ENCODE results near the gene ARHGEF7. TPM values are rescaled to one million over a fixed set of nuclear protein-coding genes. Genes with fewer than 3 reads are reported as not detected.
A peak's percentile ranks its signal among the peaks of the same experiment; 100 is the strongest.

Gene ARHGEF7
- total RNA-seq, 3 donors from 2014 or later (not counting 1 experiment from before 2014, with no cell fraction given) = 99.9 to 135 (median 105) TPM

DNA sequence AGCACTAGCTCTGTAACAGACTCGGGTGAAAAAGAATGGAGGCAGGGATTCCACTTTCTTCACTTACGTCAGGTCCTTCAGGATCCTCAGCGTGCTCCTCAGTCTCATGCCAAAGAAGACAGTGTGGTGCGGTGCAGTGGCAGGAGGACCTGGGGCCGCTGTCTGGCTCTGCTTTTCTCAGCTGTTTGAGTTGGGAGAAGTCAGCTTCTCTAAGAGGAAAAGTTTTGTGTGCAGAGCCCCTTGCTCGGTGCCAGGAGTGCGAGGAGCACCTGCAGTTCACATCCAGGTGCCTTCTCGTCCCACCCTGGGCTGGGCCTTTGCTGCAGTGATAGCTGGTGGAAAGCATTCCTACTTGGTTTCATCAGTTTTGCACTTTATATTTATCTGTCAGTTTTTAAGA, 127.5 kb downstream of the ARHGEF7 start:
- H3K27me3 ChIP-seq (ENCODE audit: control insufficient read depth, insufficient read depth, low read length) = no peaks in the 10 kb centered on the region
- Mint-ChIP-seq H3K4me3 (no peak overlapping the region), H3K9me3 (no peaks in the 10 kb centered on the region), H3K4me1 (peaks cover 26 to 29% of the 10 kb centered on the region in 2 donors), H3K27me3 (ENCODE audit: low read depth in 2 of 2) (no peaks in the 10 kb centered on the region), H3K27ac (no peak overlapping the region), H3K36me3 (peaks cover 13% of the 10 kb centered on the region)
- 97% methylated on average over 8 of the region's 8 CpGs for WGBS (ENCODE audit: insufficient coverage)
- no peak overlapping the region for H3K4me3 ChIP-seq (ENCODE audit: low read length)
- no peaks in the 10 kb centered on the region for H3K9me3 ChIP-seq (ENCODE audit: control insufficient read depth, insufficient read depth, low read length)
- no peaks in the 10 kb centered on the region for H3K4me1 ChIP-seq (ENCODE audit: control insufficient read depth, insufficient read depth, low read length)
- H3K27ac ChIP-seq (ENCODE audit: low read length) = no peak overlapping the region
- ATAC-seq (no peak), DNase-seq (no peak)
- intact Hi-C loops (cut with micrococcal nuclease) = no loop called here
- TF ChIP-seq CTCF (IDR thresholded peaks at IDR 0.05) = no peak
- H3K36me3 ChIP-seq (ENCODE audit: control insufficient read depth, insufficient read depth, low read length) = peaks cover 30% of the 10 kb centered on the region

DNA sequence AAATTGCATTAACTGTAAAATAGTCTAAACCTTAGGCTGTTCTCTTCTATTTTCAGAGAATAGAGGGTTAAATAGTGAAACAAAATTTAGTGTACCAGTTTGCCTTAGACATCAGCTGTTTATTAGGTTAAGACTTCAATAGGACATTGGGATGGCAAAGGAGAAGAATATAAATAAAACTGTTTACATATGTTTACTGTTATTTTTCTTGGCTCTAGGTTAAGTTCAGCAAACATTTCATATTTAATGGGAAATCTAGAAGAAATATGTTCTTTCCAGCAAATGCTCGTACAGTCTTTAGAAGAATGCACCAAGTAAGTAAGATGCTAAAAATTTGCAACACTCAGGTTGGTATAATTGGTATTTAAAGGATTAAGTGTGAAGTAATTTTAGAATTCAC, 128.9 kb downstream of the ARHGEF7 start:
- H3K9me3 Mint-ChIP-seq = no peaks in the 10 kb centered on the region
- no peak for TF ChIP-seq CTCF (IDR thresholded peaks at IDR 0.05)
- peaks cover 25% of the 10 kb centered on the region for H3K36me3 Mint-ChIP-seq
- Histone ChIP-seq H3K36me3 (ENCODE audit: control insufficient read depth, insufficient read depth, low read length) (peaks cover 38% of the 10 kb centered on the region), H3K4me3 (ENCODE audit: low read length) (no peak overlapping the region), H3K4me1 (ENCODE audit: control insufficient read depth, insufficient read depth, low read length) (no peaks in the 10 kb centered on the region), H3K27me3 (ENCODE audit: control insufficient read depth, insufficient read depth, low read length) (no peaks in the 10 kb centered on the region), H3K27ac (ENCODE audit: low read length) (no peak overlapping the region), H3K9me3 (ENCODE audit: control insufficient read depth, insufficient read depth, low read length) (no peaks in the 10 kb centered on the region)
- H3K27me3 Mint-ChIP-seq (ENCODE audit: low read depth in 2 of 2) = no peaks in the 10 kb centered on the region
- H3K27ac Mint-ChIP-seq = peak overlapping the region in 1 of 2 donors; percentile 53
- ATAC-seq (no peak), DNase-seq (no peak)
- intact Hi-C loops (cut with micrococcal nuclease) = no loop called here
- 100% methylated on average over 1 of the region's 1 CpG for WGBS (ENCODE audit: insufficient coverage)
- no peak overlapping the region for H3K4me3 Mint-ChIP-seq
- peaks cover 14 to 16% of the 10 kb centered on the region in 2 donors for H3K4me1 Mint-ChIP-seq

DNA sequence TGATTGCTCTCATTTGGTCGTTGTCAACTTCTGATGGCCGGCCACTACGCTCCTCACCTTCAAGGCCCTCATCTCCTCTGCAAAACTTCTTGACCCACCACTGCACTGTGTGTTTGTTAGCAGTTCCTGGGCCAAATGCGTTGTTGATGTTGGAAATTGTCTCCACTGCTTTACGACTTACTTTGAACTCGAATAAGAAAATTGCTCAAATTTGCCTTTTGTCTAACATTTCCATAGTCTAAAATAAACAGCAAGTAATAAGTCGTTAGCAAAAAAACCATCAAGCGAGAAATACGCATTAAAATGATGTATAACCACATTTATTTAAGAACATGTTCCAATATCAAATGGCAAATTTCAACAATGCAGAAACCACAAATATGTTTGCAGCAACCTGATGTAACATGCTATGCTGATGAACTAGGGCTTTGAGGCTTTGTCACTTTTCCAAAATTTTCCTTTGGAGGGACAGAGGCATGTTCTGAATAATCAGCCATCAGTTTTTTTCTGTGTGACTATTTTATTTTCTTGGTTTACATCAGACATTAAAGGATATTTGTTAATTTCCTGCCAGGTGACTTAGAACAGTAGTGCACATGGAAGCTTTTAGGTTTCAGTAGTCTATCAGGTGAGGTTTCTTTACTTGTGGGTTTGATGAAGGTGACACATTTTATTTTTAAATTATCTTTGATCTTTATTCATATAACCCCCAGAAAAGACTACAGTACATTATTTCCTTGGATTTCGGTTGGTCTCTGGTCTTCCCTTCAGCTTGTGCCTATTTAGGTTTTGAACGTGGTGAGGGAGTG, 130.7 kb downstream of the ARHGEF7 start:
- Mint-ChIP-seq H3K4me1 (peaks cover 15 to 17% of the 10 kb centered on the region in 2 donors), H3K27me3 (ENCODE audit: low read depth in 2 of 2) (no peaks in the 10 kb centered on the region), H3K27ac (no peak overlapping the region), H3K36me3 (peaks cover 25% of the 10 kb centered on the region), H3K4me3 (no peak overlapping the region), H3K9me3 (no peaks in the 10 kb centered on the region)
- 92% methylated on average over 11 of the region's 11 CpGs for WGBS (ENCODE audit: insufficient coverage)
- no peak for TF ChIP-seq CTCF (IDR thresholded peaks at IDR 0.05)
- Histone ChIP-seq H3K27ac (ENCODE audit: low read length) (no peak overlapping the region), H3K36me3 (ENCODE audit: control insufficient read depth, insufficient read depth, low read length) (peaks cover 43% of the 10 kb centered on the region), H3K27me3 (ENCODE audit: control insufficient read depth, insufficient read depth, low read length) (no peaks in the 10 kb centered on the region), H3K4me3 (ENCODE audit: low read length) (no peak overlapping the region), H3K9me3 (ENCODE audit: control insufficient read depth, insufficient read depth, low read length) (no peaks in the 10 kb centered on the region), H3K4me1 (ENCODE audit: control insufficient read depth, insufficient read depth, low read length) (no peaks in the 10 kb centered on the region)
- DNase-seq = no peak
- no peak for ATAC-seq
- intact Hi-C loops (cut with micrococcal nuclease) = no loop called here

- no peaks in the 10 kb centered on the region for H3K27me3 Mint-ChIP-seq (ENCODE audit: low read depth in 2 of 2)
- Histone ChIP-seq H3K4me1 (ENCODE audit: control insufficient read depth, insufficient read depth, low read length) (no peaks in the 10 kb centered on the region), H3K27ac (ENCODE audit: low read length) (no peak overlapping the region), H3K4me3 (ENCODE audit: low read length) (no peak overlapping the region), H3K9me3 (ENCODE audit: control insufficient read depth, insufficient read depth, low read length) (no peaks in the 10 kb centered on the region), H3K36me3 (ENCODE audit: control insufficient read depth, insufficient read depth, low read length) (peaks cover 47% of the 10 kb centered on the region), H3K27me3 (ENCODE audit: control insufficient read depth, insufficient read depth, low read length) (no peaks in the 10 kb centered on the region)
- ATAC-seq (no peak), DNase-seq (no peak)
- TF ChIP-seq CTCF (IDR thresholded peaks at IDR 0.05) = no peak
- H3K27ac Mint-ChIP-seq = no peak overlapping the region
- peaks cover 21 to 23% of the 10 kb centered on the region in 2 donors for H3K4me1 Mint-ChIP-seq
- intact Hi-C loops (cut with micrococcal nuclease) = no loop called here
- WGBS (ENCODE audit: insufficient coverage) = 94% methylated on average over 6 of the region's 7 CpGs
- H3K4me3 Mint-ChIP-seq = no peak overlapping the region
- H3K9me3 Mint-ChIP-seq = no peaks in the 10 kb centered on the region
- H3K36me3 Mint-ChIP-seq = peaks cover 25% of the 10 kb centered on the region
Observed at GRCh38 chr13:111247552-111247951, 132.4 kb downstream of the ARHGEF7 start.

Data from natural killer cell (primary cell).